ENCODE results near the gene JADE1. TPM values are rescaled to one million over a fixed set of nuclear protein-coding genes. Genes with fewer than 3 reads are reported as not detected.
A peak's percentile ranks its signal among the peaks of the same experiment; 100 is the strongest.

JADE1 gene
- total RNA-seq, 1 experiment from 2014 or later = 31.5 TPM

DNA sequence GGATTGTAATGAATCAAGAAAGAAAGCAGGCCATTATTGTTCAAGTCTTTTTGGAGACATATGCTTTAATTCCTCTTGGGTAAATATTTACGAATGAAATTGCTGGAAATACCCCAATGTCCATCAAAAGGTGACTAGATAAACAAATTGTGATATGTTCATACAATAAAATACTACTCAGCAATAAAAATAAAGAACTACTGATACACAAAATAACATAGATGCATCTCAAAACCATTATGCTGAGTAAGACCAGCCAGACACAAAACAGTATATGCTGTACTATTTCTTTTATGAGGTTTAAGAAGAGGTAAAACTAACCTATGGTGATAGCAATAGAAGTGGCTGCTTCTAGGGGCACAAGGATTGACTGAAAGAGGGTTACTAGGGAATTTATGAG, 28.8 kb upstream of the JADE1 start:
- H3K9me2 ChIP-seq (replicated peaks; ENCODE audit: insufficient read depth, low read length) = no peaks in the 10 kb centered on the region
- H3K4me3 ChIP-seq (ENCODE audit: low read length) = no peak overlapping the region
- H3K27me3 ChIP-seq (ENCODE audit: low read length) = no peaks in the 10 kb centered on the region
- H2AFZ ChIP-seq (ENCODE audit: low read length) = no peak overlapping the region
- no peaks in the 10 kb centered on the region for H3K79me2 ChIP-seq (ENCODE audit: low read length)
- no peak overlapping the region for H3K9ac ChIP-seq (ENCODE audit: low read length)
- H4K20me1 ChIP-seq (ENCODE audit: insufficient read depth, low read depth, low read length) = no peaks in the 10 kb centered on the region
- H3K4me2 ChIP-seq (ENCODE audit: low read depth, low read length, poor library complexity, severe bottlenecking) = no peak overlapping the region
- H3K4me1 ChIP-seq (ENCODE audit: low read length) = peaks cover 5% of the 10 kb centered on the region
- DNase-seq = no peak
- no peaks in the 10 kb centered on the region for H3K36me3 ChIP-seq (ENCODE audit: insufficient read depth, low read length)
- no peaks in the 10 kb centered on the region for H3K9me3 ChIP-seq (ENCODE audit: low read length)
- no peak overlapping the region for H3K27ac ChIP-seq (ENCODE audit: low read length)

DNA sequence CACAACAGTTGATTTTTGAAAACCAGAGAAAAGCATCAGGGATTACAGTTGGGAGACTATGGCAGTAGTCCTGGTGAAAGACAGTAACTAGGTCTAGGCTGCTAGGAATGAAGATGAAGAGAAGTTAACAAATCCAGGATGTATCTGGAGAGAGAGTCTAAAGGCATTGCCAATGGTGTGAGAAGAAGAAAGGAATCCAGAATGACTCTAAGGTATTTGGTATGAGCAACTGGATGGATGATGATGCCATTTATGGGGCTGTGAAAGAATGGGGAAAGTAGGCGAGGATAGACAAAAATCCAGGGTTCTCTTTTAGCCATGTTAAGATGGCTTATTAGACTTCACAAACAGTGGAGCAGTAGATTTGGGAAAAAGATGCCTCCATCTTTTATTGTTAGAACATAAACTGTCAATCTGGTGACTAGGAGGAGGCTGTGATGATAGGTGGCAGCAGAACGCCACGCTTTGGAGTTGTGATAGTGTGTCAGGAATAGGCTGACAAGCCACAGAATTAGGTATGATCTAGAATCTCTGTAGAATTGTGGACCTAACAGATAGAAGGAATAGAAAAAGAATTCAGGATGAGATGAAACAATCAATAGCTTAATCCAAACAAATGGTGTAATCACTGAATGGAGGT, 27.3 kb upstream of the JADE1 start:
- Histone ChIP-seq H3K79me2 (ENCODE audit: low read length) (no peaks in the 10 kb centered on the region), H4K20me1 (ENCODE audit: insufficient read depth, low read depth, low read length) (no peaks in the 10 kb centered on the region), H3K4me2 (ENCODE audit: low read depth, low read length, poor library complexity, severe bottlenecking) (no peak overlapping the region), H3K27me3 (ENCODE audit: low read length) (no peaks in the 10 kb centered on the region), H3K9ac (ENCODE audit: low read length) (no peak overlapping the region), H3K9me2 (replicated peaks; ENCODE audit: insufficient read depth, low read length) (no peaks in the 10 kb centered on the region), H3K4me3 (ENCODE audit: low read length) (no peak overlapping the region), H3K27ac (ENCODE audit: low read length) (no peak overlapping the region), H2AFZ (ENCODE audit: low read length) (peak overlapping the region; percentile 12; the same call in 1 of the 2 replicates), H3K4me1 (ENCODE audit: low read length) (no peaks in the 10 kb centered on the region), H3K36me3 (ENCODE audit: insufficient read depth, low read length) (no peaks in the 10 kb centered on the region), H3K9me3 (ENCODE audit: low read length) (no peaks in the 10 kb centered on the region)
- peak; percentile 60 for DNase-seq

DNA sequence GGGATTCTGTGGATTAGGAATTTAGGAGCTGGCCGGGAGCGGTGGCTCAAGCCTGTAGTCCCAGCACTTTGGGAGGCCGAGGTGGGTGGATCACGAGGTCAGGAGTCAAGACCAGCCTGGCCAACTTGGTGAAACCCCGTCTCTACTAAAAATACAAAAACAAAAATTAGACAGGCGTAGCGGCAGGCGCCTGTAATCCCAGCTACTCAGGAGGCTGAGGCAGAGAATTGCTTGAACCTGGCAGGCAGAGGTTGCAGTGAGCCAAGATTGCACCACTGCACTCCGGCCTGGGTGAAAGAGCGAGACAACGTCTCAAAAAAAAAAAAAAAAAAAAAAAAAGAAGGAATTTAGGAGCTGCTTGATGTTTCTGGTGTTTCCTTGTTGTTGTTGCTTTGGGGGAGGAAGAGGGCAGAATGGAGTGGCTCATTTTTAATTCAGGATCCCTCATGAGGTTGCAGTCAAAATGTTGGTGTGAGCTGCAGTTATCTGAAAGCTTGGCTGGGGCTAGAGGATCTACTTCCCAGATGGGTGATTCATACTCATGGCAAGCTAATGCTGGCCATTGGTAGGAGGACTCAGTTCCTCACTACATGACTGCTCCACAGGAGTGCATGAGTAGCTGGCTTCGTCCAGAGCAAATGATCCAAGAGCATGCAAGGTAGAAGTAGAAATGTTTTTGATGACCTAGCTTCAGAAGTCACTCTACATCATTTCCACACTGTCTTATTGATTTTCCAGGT, 26.5 kb upstream of the JADE1 start:
- Histone ChIP-seq H3K79me2 (ENCODE audit: low read length) (no peaks in the 10 kb centered on the region), H3K4me1 (ENCODE audit: low read length) (no peaks in the 10 kb centered on the region), H3K9me3 (ENCODE audit: low read length) (no peaks in the 10 kb centered on the region), H2AFZ (ENCODE audit: low read length) (no peak overlapping the region), H3K4me3 (ENCODE audit: low read length) (no peak overlapping the region), H3K4me2 (ENCODE audit: low read depth, low read length, poor library complexity, severe bottlenecking) (no peak overlapping the region), H4K20me1 (ENCODE audit: insufficient read depth, low read depth, low read length) (no peaks in the 10 kb centered on the region), H3K36me3 (ENCODE audit: insufficient read depth, low read length) (no peaks in the 10 kb centered on the region), H3K9me2 (replicated peaks; ENCODE audit: insufficient read depth, low read length) (no peaks in the 10 kb centered on the region), H3K27me3 (ENCODE audit: low read length) (no peaks in the 10 kb centered on the region), H3K27ac (ENCODE audit: low read length) (no peak overlapping the region), H3K9ac (ENCODE audit: low read length) (no peak overlapping the region)
- DNase-seq = no peak

DNA sequence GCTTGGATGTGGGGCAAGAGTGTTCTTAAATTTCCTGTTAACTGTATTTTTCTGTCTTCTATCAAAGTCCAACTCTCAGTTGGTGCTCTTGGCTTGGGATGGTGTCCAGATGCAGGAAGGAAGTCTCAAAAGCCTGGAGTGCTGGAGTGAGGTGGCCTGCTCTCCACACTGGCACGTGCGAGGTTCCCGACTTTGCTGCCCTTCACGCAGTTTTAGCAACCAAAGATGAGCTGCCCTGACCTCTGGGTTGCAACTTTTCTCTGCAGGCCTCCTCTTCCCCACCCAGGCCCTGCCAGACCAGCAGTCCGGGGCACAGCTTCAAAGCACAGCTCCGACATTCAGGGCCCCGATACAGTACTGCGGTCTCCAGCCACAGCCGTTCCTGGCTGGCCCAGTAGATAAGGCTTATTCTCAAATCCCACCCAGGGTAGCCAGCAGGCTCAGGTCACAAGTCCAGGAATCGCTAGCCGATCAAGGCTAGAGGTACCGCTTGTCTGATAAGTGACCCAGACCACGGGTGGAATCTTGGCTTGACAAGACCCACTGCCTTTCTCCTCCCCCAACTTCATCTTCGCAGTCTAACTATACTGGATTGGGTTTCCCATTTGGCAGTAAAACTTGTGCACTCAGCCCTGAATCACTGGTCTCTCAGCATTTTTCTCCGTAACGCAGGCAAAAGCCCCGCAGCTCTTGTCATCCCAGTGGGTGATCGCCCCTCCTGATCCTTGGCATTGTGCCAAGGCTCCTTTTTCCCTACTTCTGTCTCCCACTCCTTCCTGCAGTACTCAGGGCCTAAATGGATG, 21.8 kb upstream of the JADE1 start:
- no peak for DNase-seq
- H3K4me2 ChIP-seq (ENCODE audit: low read depth, low read length, poor library complexity, severe bottlenecking) = no peak overlapping the region
- H3K27ac ChIP-seq (ENCODE audit: low read length) = no peak overlapping the region
- no peak overlapping the region for H2AFZ ChIP-seq (ENCODE audit: low read length)
- no peaks in the 10 kb centered on the region for H3K79me2 ChIP-seq (ENCODE audit: low read length)
- H3K4me1 ChIP-seq (ENCODE audit: low read length) = no peaks in the 10 kb centered on the region
- no peaks in the 10 kb centered on the region for H3K36me3 ChIP-seq (ENCODE audit: insufficient read depth, low read length)
- no peaks in the 10 kb centered on the region for H3K9me3 ChIP-seq (ENCODE audit: low read length)
- no peak overlapping the region for H3K9ac ChIP-seq (ENCODE audit: low read length)
- H3K4me3 ChIP-seq (ENCODE audit: low read length) = no peak overlapping the region
- H3K27me3 ChIP-seq (ENCODE audit: low read length) = no peaks in the 10 kb centered on the region
- H3K9me2 ChIP-seq (replicated peaks; ENCODE audit: insufficient read depth, low read length) = no peaks in the 10 kb centered on the region
- no peaks in the 10 kb centered on the region for H4K20me1 ChIP-seq (ENCODE audit: insufficient read depth, low read depth, low read length)

DNA sequence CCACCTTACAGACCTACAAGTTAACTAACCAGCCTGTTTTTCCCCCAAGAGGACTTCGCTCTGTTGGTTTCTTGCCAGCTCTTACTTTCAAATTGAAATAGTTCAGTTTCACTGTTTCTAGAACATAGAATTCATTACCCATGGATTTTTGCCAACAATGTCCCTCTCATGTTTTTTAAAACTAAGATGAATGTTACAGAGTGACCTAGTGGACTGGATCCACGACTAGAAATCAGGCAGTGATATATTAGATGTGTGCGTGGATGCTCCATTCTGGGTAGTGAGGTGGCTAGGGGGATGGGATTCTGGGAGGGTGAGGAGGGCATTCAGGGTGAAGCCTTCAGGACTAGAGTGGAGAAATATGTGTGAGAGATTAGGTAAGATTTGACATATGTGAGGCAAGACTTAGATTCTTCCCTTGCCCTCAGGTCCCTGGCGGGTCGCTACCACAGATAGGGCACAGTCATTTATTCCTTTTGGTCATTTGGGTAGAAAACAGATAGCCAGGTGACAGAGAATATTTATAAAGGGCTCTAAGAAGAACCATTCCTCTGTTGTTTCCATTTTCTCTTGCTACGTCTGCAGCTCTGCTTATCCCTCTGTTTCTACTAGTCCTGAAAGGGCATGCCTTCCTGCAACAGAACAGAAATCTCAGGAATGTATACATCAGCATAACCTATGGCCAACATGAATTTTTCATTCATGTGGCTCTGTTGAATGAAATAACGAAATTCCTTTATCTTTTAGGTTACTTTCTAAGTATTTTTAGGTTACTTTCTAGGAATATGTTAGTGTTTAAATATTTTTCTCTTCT, 15.4 kb upstream of the JADE1 start:
- Histone ChIP-seq H4K20me1 (ENCODE audit: insufficient read depth, low read depth, low read length) (no peaks in the 10 kb centered on the region), H3K9ac (ENCODE audit: low read length) (no peak overlapping the region), H3K79me2 (ENCODE audit: low read length) (no peaks in the 10 kb centered on the region), H3K27ac (ENCODE audit: low read length) (no peak overlapping the region), H3K4me2 (ENCODE audit: low read depth, low read length, poor library complexity, severe bottlenecking) (no peak overlapping the region), H3K9me3 (ENCODE audit: low read length) (no peaks in the 10 kb centered on the region), H2AFZ (ENCODE audit: low read length) (no peak overlapping the region), H3K36me3 (ENCODE audit: insufficient read depth, low read length) (no peaks in the 10 kb centered on the region), H3K4me1 (ENCODE audit: low read length) (no peaks in the 10 kb centered on the region), H3K4me3 (ENCODE audit: low read length) (no peak overlapping the region), H3K9me2 (replicated peaks; ENCODE audit: insufficient read depth, low read length) (no peaks in the 10 kb centered on the region), H3K27me3 (ENCODE audit: low read length) (no peaks in the 10 kb centered on the region)
- no peak for DNase-seq

DNA sequence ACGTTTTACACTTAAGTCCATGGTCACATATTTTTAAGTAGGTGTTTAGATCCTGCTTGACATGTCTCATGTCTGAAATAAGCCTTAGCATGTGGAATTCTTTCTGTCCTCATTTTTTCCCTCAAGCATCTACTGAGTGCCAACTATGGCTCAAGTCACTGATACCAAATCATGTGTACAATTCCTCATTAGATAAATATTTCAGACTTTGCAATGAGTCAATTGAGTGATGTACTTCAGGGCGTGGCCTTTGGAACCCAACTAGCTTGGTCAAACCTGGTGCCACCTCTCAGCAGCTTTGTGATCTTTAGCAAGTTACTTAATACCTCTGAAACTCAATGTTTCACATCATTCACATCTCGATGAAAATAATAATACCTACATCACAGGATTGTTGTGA, 12.6 kb upstream of the JADE1 start:
- H3K27me3 ChIP-seq (ENCODE audit: low read length) = no peaks in the 10 kb centered on the region
- H3K4me3 ChIP-seq (ENCODE audit: low read length) = no peak overlapping the region
- no peak for DNase-seq
- H3K4me2 ChIP-seq (ENCODE audit: low read depth, low read length, poor library complexity, severe bottlenecking) = no peak overlapping the region
- H3K36me3 ChIP-seq (ENCODE audit: insufficient read depth, low read length) = no peaks in the 10 kb centered on the region
- H3K9ac ChIP-seq (ENCODE audit: low read length) = no peak overlapping the region
- H2AFZ ChIP-seq (ENCODE audit: low read length) = no peak overlapping the region
- no peaks in the 10 kb centered on the region for H3K4me1 ChIP-seq (ENCODE audit: low read length)
- no peak overlapping the region for H3K27ac ChIP-seq (ENCODE audit: low read length)
- no peaks in the 10 kb centered on the region for H3K9me3 ChIP-seq (ENCODE audit: low read length)
- H4K20me1 ChIP-seq (ENCODE audit: insufficient read depth, low read depth, low read length) = no peaks in the 10 kb centered on the region
- no peaks in the 10 kb centered on the region for H3K79me2 ChIP-seq (ENCODE audit: low read length)
- H3K9me2 ChIP-seq (replicated peaks; ENCODE audit: insufficient read depth, low read length) = no peaks in the 10 kb centered on the region

DNA sequence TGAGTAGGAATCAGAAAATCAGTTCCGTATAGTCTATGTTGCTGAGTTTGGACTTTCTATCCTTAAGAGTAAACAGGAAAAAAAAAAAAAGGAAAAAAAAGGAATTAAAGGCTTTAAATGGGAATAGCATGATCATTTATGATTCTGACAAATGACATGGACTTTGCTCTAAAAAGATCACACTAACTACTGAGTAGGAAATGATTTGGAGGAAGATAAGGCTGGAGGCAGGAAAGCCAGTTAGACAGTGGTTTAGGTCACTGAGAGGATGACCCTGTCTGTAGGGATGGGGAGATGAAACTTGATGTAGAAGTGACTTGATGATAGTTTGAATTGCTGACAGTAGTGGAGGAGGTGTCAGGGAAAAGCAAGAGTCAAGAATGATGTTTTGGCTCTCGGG, 9.2 kb upstream of the JADE1 start:
- no peaks in the 10 kb centered on the region for H3K9me2 ChIP-seq (replicated peaks; ENCODE audit: insufficient read depth, low read length)
- H3K36me3 ChIP-seq (ENCODE audit: insufficient read depth, low read length) = no peaks in the 10 kb centered on the region
- H4K20me1 ChIP-seq (ENCODE audit: insufficient read depth, low read depth, low read length) = no peaks in the 10 kb centered on the region
- no peak overlapping the region for H3K4me2 ChIP-seq (ENCODE audit: low read depth, low read length, poor library complexity, severe bottlenecking)
- no peak overlapping the region for H2AFZ ChIP-seq (ENCODE audit: low read length)
- peaks cover 10% of the 10 kb centered on the region for H3K4me1 ChIP-seq (ENCODE audit: low read length)
- H3K4me3 ChIP-seq (ENCODE audit: low read length) = no peak overlapping the region
- H3K27ac ChIP-seq (ENCODE audit: low read length) = no peak overlapping the region
- no peak for DNase-seq
- H3K27me3 ChIP-seq (ENCODE audit: low read length) = no peaks in the 10 kb centered on the region
- H3K79me2 ChIP-seq (ENCODE audit: low read length) = no peaks in the 10 kb centered on the region
- H3K9ac ChIP-seq (ENCODE audit: low read length) = no peak overlapping the region
- H3K9me3 ChIP-seq (ENCODE audit: low read length) = no peaks in the 10 kb centered on the region
